Lower lobe of right lung (tissue), 2 donors: ENCODE measurements around the gene VENTX. TPM values are rescaled to one million over a fixed set of nuclear protein-coding genes. Genes with fewer than 3 reads are reported as not detected.

Source experiments
- ATAC-seq, 2 donors: fragments of 200-7000 bp; cut with Tn5 transposase; one replicate each; pipeline ENCODE4 v1.9.1; 2020 to 2022; ENCODE audit warnings: mild to moderate bottlenecking in 2 of 2, moderate library complexity in 2 of 2
- DNase-seq: peaks from one replicate; pipeline ENCODE4 v3.0.0-alpha.2; 2020
- H3K27ac ChIP-seq: fragments of 200-600 bp; one replicate; pipeline ENCODE4 v1.8.0; 2022
- H3K27me3 ChIP-seq: fragments of 200-600 bp; one replicate; pipeline ENCODE4 v1.8.0; 2022; ENCODE audit warnings: low read depth
- H3K36me3 ChIP-seq: fragments of 200-600 bp; one replicate; pipeline ENCODE4 v1.8.0; 2022; ENCODE audit warnings: mild to moderate bottlenecking
- H3K4me1 ChIP-seq: fragments of 200-600 bp; one replicate; pipeline ENCODE4 v1.8.0; 2022
- H3K4me3 ChIP-seq: fragments of 200-600 bp; one replicate; pipeline ENCODE4 v1.8.0; 2022; ENCODE audit warnings: mild to moderate bottlenecking
- H3K9me3 ChIP-seq: fragments of 200-600 bp; one replicate; pipeline ENCODE4 v1.8.0; 2022
- intact Hi-C: fragments of 100-400 bp; cut with DNase I; formaldehyde crosslinking; loops from one replicate; pipeline ENCODE4 v1.11.0; 2022
- total RNA-seq: library from RNA; stranded (reverse); fragmentation: NEBNext Ultra II Directional; extraction: Animal tissue kit (Norgen Biotek cat#: 25700); gene quantifications from one replicate; pipeline ENCODE4 v1.2.1, GENCODE V29; 2021
- TF ChIP-seq, protein P1 (sequence below): fragments of 200-600 bp; IDR thresholded peaks from one replicate; pipeline ENCODE4 v1.8.0; 2022; ENCODE audit warnings: antibody characterized with exemption, mild to moderate bottlenecking
- donor health status: DM: no; HTN: yes; CAD: no; lungs with severe emphysema.

Gene VENTX
- total RNA-seq, 1 donor from 2014 or later: 4.5 TPM

DNA sequence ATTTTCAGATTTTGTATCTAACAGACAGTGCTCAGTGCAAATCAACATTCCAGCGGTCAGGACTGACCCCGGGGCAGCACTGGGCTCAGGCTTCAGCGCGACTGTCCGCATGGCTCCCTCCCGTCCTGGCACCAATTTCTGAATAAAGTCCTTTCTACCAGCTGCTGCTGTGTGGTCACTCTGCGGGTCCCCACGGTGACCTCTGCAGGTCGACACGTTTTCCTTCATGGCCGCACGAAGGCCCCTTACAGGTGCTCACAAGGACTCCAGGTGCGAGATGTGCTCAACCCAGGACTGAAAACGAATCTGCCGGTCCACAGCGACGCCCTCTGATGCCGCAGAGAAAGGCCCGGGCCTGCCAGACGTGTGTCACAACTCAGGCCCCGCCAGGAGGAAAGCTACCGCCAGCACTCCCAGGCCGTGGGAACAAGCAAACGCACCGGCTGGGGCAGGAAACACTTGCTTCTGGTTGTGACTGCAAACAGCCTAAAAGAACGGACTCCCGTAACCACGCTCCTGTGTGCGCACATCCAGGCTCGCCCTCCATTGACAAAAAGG, 11.3 kb upstream of the VENTX start:
- peaks cover 64% of the 10 kb centered on the region for H3K27me3 ChIP-seq
- DNase-seq (no peak), ATAC-seq (no peak)
- intact Hi-C loops: no loop called here
- TF ChIP-seq, protein P1, sequence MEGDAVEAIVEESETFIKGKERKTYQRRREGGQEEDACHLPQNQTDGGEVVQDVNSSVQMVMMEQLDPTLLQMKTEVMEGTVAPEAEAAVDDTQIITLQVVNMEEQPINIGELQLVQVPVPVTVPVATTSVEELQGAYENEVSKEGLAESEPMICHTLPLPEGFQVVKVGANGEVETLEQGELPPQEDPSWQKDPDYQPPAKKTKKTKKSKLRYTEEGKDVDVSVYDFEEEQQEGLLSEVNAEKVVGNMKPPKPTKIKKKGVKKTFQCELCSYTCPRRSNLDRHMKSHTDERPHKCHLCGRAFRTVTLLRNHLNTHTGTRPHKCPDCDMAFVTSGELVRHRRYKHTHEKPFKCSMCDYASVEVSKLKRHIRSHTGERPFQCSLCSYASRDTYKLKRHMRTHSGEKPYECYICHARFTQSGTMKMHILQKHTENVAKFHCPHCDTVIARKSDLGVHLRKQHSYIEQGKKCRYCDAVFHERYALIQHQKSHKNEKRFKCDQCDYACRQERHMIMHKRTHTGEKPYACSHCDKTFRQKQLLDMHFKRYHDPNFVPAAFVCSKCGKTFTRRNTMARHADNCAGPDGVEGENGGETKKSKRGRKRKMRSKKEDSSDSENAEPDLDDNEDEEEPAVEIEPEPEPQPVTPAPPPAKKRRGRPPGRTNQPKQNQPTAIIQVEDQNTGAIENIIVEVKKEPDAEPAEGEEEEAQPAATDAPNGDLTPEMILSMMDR: no peak
- no peaks in the 10 kb centered on the region for H3K9me3 ChIP-seq
- no peaks in the 10 kb centered on the region for H3K36me3 ChIP-seq
- no peak overlapping the region for H3K4me3 ChIP-seq
- H3K4me1 ChIP-seq: peaks cover 14% of the 10 kb centered on the region
- no peak overlapping the region for H3K27ac ChIP-seq

DNA sequence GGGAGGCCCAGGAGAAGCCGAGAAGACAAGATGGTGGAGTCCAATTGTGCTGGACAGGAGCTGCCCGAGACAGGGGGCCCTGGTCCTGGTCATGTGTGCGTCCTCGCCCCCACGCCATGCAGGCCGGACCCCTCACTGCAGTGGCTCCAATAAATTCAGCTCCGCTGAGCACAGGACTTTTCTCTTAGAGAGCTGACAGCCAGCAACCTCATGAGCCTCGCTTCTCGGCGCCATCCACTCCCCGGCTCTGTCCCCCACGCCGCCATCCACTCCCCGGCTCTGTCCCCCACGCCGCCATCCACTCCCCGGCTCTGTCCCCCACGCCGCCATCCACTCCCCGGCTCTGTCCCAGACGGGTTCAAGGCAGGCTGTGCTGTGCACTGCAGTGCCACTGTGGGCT, 10.4 kb upstream of the VENTX start:
- Histone ChIP-seq H3K27me3 (peaks cover 73% of the 10 kb centered on the region), H3K4me1 (peaks cover 14% of the 10 kb centered on the region)
- intact Hi-C loops: no loop called here

DNA sequence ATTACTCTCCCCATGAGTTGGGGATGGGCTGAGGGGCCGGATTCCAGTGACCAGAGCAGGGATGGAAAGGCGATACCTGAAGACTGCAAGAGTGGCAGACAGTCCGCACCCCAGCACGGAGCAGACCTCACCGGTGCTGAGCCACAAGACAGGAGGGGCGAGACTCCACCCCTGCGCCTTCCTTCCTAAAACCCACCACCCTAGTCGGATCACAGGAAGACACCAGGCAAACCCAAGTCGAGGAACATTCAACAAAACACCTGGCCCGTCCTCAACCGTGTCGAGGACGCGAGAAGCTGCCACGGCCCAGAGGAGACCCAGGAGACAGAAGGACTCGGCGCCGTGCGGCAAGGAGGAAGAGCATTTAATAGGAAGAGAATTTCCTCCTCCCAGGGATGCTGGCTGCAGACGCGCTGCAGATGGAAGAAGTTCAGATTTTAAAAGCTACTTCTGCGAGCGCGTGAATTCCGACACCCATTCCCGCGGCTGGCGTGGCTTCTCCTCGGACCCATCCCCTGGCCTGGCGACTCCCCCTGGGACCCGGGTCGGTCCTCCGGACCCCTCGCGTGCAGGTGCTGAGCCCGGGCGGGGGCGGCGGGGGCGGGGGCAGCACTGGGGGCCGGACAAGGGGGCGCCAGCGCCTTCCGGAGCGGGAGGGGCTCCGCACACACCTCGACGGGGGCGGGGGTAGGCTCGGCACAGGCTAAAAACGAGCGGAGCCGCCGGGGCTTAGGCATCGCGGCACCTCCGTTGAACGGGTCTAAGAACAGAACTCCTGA, 8.2 kb upstream of the VENTX start:
- H3K4me1 ChIP-seq: peaks cover 14% of the 10 kb centered on the region
- no peak overlapping the region for H3K4me3 ChIP-seq
- no peak for ATAC-seq
- DNase-seq: no peak
- TF ChIP-seq, protein P1: no peak
- intact Hi-C loops: no loop called here
- no peak overlapping the region for H3K27ac ChIP-seq
- peaks cover 84% of the 10 kb centered on the region for H3K27me3 ChIP-seq
- H3K36me3 ChIP-seq: no peaks in the 10 kb centered on the region
- no peaks in the 10 kb centered on the region for H3K9me3 ChIP-seq

More for the DNA sequence above, 10.4 kb upstream of the VENTX start:
- TF ChIP-seq, protein P1: no peak
- DNase-seq (no peak), ATAC-seq (no peak)
- H3K9me3 ChIP-seq: no peaks in the 10 kb centered on the region
- no peaks in the 10 kb centered on the region for H3K36me3 ChIP-seq
- no peak overlapping the region for H3K27ac ChIP-seq
- no peak overlapping the region for H3K4me3 ChIP-seq

DNA sequence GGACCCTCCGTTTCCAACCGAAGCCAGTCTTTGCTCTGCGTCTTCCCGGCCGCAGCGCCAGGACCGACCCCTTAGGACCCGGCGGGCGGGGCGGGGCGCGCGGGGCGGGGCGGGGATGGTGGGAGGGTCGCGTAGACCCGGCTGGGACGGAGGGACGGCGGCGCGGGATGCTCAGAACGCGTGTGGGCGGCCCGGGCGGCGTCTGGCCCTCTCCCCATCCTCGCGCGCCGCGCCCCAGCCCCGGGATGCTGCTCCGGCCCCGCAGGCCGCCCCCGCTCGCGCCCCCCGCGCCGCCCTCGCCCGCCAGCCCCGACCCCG, 7.7 kb upstream of the VENTX start, which contains the start of gene UTF1:
Gene UTF1, plus strand, starts transcription at position 174 of the 318 bp plus-strand sequence. Its CDS starts 72 bp downstream, at position 246.
- Histone ChIP-seq H3K4me3 (no peak within 1 kb of the TSS), H3K9me3 (no peaks in the 10 kb centered on the region), H3K27ac (no peak within 1 kb of the TSS), H3K4me1 (peaks cover 14% of the 10 kb centered on the region), H3K27me3 (peaks cover 85% of the 10 kb centered on the region), H3K36me3 (no peaks in the 10 kb centered on the region)
- ATAC-seq: no peak
- no peak for DNase-seq
- intact Hi-C loops: no loop called here
- TF ChIP-seq, protein P1: no peak

GRCh38 chr10:133230387-133231195, 7.1 kb upstream of the VENTX start:
- ATAC-seq (peak in 1 of 2 donors; percentile 44), DNase-seq (peak; percentile 72)
- H3K4me3 ChIP-seq: no peak overlapping the region

More at GRCh38 chr10:133230387-133231195, 7.1 kb upstream of the VENTX start:
- Histone ChIP-seq H3K27ac (no peak overlapping the region), H3K27me3 (peaks cover 85% of the 10 kb centered on the region), H3K36me3 (no peaks in the 10 kb centered on the region), H3K4me1 (peaks cover 9% of the 10 kb centered on the region), H3K9me3 (no peaks in the 10 kb centered on the region)
- intact Hi-C loops: no loop called here
- TF ChIP-seq, protein P1: no peak
